ENCODE results near the gene ASCL2.
A peak's percentile ranks its signal among the peaks of the same experiment; 100 is the strongest.

Gene ASCL2

GRCh38 chr11:2309251-2310072 lies 39.1 kb upstream of the ASCL2 start:
- TF ChIP-seq CTCF (IDR thresholded peaks at IDR 0.05; ENCODE audit: unreplicated experiment in 3 of 3) = no peak
- H3K36me3 Mint-ChIP-seq (ENCODE audit: low read depth) = no peaks in the 10 kb centered on the region
- H3K27me3 Mint-ChIP-seq (ENCODE audit: low read depth) = peaks cover 3% of the 10 kb centered on the region
- peaks cover 16% of the 10 kb centered on the region for H3K4me1 Mint-ChIP-seq
- H3K9me3 Mint-ChIP-seq = no peaks in the 10 kb centered on the region
- peak overlapping the region in 2 of 3 experiments; percentile 44 to 57 for H3K27ac Mint-ChIP-seq
- no peak overlapping the region for H3K4me3 Mint-ChIP-seq

- Mint-ChIP-seq H3K4me3 (no peak overlapping the region), H3K27ac (peak overlapping the region in 2 of 3 experiments; percentile 44 to 57), H3K36me3 (ENCODE audit: low read depth) (no peaks in the 10 kb centered on the region), H3K4me1 (peaks cover 22% of the 10 kb centered on the region), H3K9me3 (no peaks in the 10 kb centered on the region), H3K27me3 (ENCODE audit: low read depth) (peaks cover 3% of the 10 kb centered on the region)
- no peak for TF ChIP-seq CTCF (IDR thresholded peaks at IDR 0.05; ENCODE audit: unreplicated experiment in 3 of 3)
Observed at GRCh38 chr11:2308713-2309112, 38.3 kb upstream of the ASCL2 start.

GRCh38 chr11:2307501-2308331 lies 37.3 kb upstream of the ASCL2 start:
- no peaks in the 10 kb centered on the region for H3K36me3 Mint-ChIP-seq (ENCODE audit: low read depth)
- no peak for TF ChIP-seq CTCF (IDR thresholded peaks at IDR 0.05; ENCODE audit: unreplicated experiment in 3 of 3)

GRCh38 chr11:2306877-2307500 lies 36.6 kb upstream of the ASCL2 start:
- peak overlapping the region; percentile 99 to 100 (median 99) for H3K27ac Mint-ChIP-seq
- TF ChIP-seq CTCF (IDR thresholded peaks at IDR 0.05; ENCODE audit: unreplicated experiment in 3 of 3) = no peak
- H3K4me3 Mint-ChIP-seq = no peak overlapping the region
- H3K27me3 Mint-ChIP-seq (ENCODE audit: low read depth) = peaks cover 3% of the 10 kb centered on the region
- H3K9me3 Mint-ChIP-seq = no peaks in the 10 kb centered on the region
- no peaks in the 10 kb centered on the region for H3K36me3 Mint-ChIP-seq (ENCODE audit: low read depth)
- H3K4me1 Mint-ChIP-seq = peaks cover 22% of the 10 kb centered on the region

More at GRCh38 chr11:2307501-2308331, 37.3 kb upstream of the ASCL2 start:
- Mint-ChIP-seq H3K4me1 (peaks cover 22% of the 10 kb centered on the region), H3K27me3 (ENCODE audit: low read depth) (peaks cover 3% of the 10 kb centered on the region), H3K4me3 (no peak overlapping the region), H3K27ac (peak overlapping the region; percentile 96 to 100 (median 99)), H3K9me3 (no peaks in the 10 kb centered on the region)

GRCh38 chr11:2306452-2306823 lies 36.0 kb upstream of the ASCL2 start:
- Mint-ChIP-seq H3K4me1 (peaks cover 22% of the 10 kb centered on the region), H3K9me3 (no peaks in the 10 kb centered on the region), H3K4me3 (peak overlapping the region; percentile 60 to 80 (median 68)), H3K27ac (peak overlapping the region; percentile 99 to 100 (median 99)), H3K36me3 (ENCODE audit: low read depth) (no peaks in the 10 kb centered on the region), H3K27me3 (ENCODE audit: low read depth) (peaks cover 3% of the 10 kb centered on the region)
- TF ChIP-seq CTCF (IDR thresholded peaks at IDR 0.05; ENCODE audit: unreplicated experiment in 3 of 3) = no peak
